Renal cortical epithelial cell (primary cell): ENCODE results near the gene WNK2. TPM values are rescaled to one million over a fixed set of nuclear protein-coding genes. Genes with fewer than 3 reads are reported as not detected.

ENCODE experiments used
- total RNA-seq: library from RNA; depleted of rRNA; stranded (reverse); fragments of >200 nt; gene quantifications from 2 replicates; pipeline ENCODE4 v1.2.3, GENCODE V29; 2014

WNK2 gene
- total RNA-seq, 1 donor from 2014 or later: not detected

Other genes starting within 250 kb of the WNK2 start
- gene FGD3, start 236.6 kb upstream of the WNK2 start, total RNA-seq: 0.35 and 0.52 TPM in 2 replicates
- gene SUSD3, start 125.4 kb upstream of the WNK2 start, total RNA-seq: 5.1 and 6.9 TPM in 2 replicates
- gene CARD19, start 87.9 kb upstream of the WNK2 start, total RNA-seq: 38.0 and 71.7 TPM in 2 replicates
- 35.1 and 81.8 TPM in 2 replicates for gene NINJ1, start 49.9 kb upstream of the WNK2 start, total RNA-seq